Measurements from ENCODE around the gene GNG3. TPM values are rescaled to one million over a fixed set of nuclear protein-coding genes. Genes with fewer than 3 reads are reported as not detected.

The GNG3 gene
- polyA plus RNA-seq, 3 donors, result 2.1 to 3.6 (median 2.5) TPM

DNA sequence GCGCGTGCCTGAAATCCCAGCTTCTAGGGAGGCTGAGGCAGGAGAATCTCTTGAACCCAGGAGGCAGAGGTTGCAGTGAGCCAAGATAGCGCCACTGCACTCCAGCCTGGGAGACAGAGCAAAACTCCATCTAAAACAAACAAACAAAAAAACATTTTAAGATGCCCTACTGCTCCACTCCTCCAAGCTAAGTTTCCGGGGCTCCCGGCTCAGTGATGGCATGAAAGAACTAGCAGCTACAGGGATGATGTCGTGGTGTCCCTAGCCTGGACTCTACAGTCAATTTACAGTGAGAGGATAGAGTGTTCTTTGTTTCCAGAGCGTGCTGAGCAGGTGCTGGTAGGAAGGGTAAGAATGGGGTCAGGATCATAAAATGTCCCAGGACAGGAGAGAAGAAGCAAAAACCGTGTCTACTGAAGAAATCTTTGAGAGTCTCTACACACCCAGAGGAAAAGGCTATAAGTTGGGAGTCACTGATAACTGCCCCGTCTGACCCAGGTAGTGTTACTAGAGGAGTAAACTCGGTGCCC, 47.7 kb downstream of the GNG3 start:
- no peak for DNase-seq

GRCh38 chr11:62757846-62758788, 50.6 kb downstream of the GNG3 start:
- DNase-seq, result no peak

Other genes with a start within 250 kb of the GNG3 start
- gene AHNAK, start 160.9 kb upstream of the GNG3 start, polyA plus RNA-seq (ENCODE audit: insufficient read length in 3 of 3), result 100 to 1,000 TPM; 199 to 275 (median 229) TPM
- 1,000 to 10,000 TPM; 2,197 to 2,450 (median 2,385) TPM for gene EEF1G, start 133.8 kb upstream of the GNG3 start, polyA plus RNA-seq (ENCODE audit: insufficient read length in 3 of 3)
- gene TUT1, start 116.2 kb upstream of the GNG3 start, polyA plus RNA-seq (ENCODE audit: insufficient read length in 3 of 3), result 10 to 100 TPM; 22.1 to 30.2 (median 25.6) TPM
- gene MTA2, start 105.8 kb upstream of the GNG3 start, polyA plus RNA-seq (ENCODE audit: insufficient read length in 3 of 3), result 10 to 100 TPM; 95.7 to 98.2 (median 96.5) TPM
- gene EML3, start 94.9 kb upstream of the GNG3 start, polyA plus RNA-seq (ENCODE audit: insufficient read length in 3 of 3), result 10 to 100 TPM; 32.2 to 40.6 (median 38.0) TPM
- 1 to 10 TPM; 2.7 to 4.6 (median 3.1) TPM for gene ROM1, start 94.4 kb upstream of the GNG3 start, polyA plus RNA-seq (ENCODE audit: insufficient read length in 3 of 3)
- gene B3GAT3, start 85.7 kb upstream of the GNG3 start, polyA plus RNA-seq (ENCODE audit: insufficient read length in 3 of 3), result 10 to 100 TPM; 37.4 to 45.4 (median 38.7) TPM
- 100 to 1,000 TPM; 371 to 407 (median 392) TPM for gene GANAB, start 61.1 kb upstream of the GNG3 start, polyA plus RNA-seq (ENCODE audit: insufficient read length in 3 of 3)
- gene INTS5, start 54.4 kb upstream of the GNG3 start, polyA plus RNA-seq (ENCODE audit: insufficient read length in 3 of 3), result 10 to 100 TPM; 21.5 to 24.8 (median 23.5) TPM
- 10 to 100 TPM; 57.7 to 62.1 (median 60.3) TPM for gene C11orf98, start 42.5 kb upstream of the GNG3 start, polyA plus RNA-seq (ENCODE audit: insufficient read length in 3 of 3)
- 1 to 10 TPM; 5.1 to 6.6 (median 6.0) TPM for gene CSKMT, start 42.4 kb upstream of the GNG3 start, polyA plus RNA-seq (ENCODE audit: insufficient read length in 3 of 3)
- 10 to 100 TPM; 10.4 to 13.1 (median 12.9) TPM for gene UQCC3, start 36.0 kb upstream of the GNG3 start, polyA plus RNA-seq (ENCODE audit: insufficient read length in 3 of 3)
- gene LBHD1, start 35.4 kb upstream of the GNG3 start, polyA plus RNA-seq (ENCODE audit: insufficient read length in 3 of 3), result 10 to 100 TPM in 2 of 3 donors, 1 to 10 TPM in 1; 8.6 to 11.6 (median 10.6) TPM
- 100 to 1,000 TPM; 151 to 204 (median 191) TPM for gene UBXN1, start 28.6 kb upstream of the GNG3 start, polyA plus RNA-seq (ENCODE audit: insufficient read length in 3 of 3)
- gene LRRN4CL, start 18.1 kb upstream of the GNG3 start, polyA plus RNA-seq (ENCODE audit: insufficient read length in 3 of 3), result 1 to 10 TPM in 2 of 3 donors, under 1 TPM in 1; 0.68 to 1.0 (median 1.0) TPM
- 10 to 100 TPM; 65.7 to 72.7 (median 68.1) TPM for gene BSCL2, start 252 bp upstream of the GNG3 start, polyA plus RNA-seq (ENCODE audit: insufficient read length in 3 of 3)
- 10 to 100 TPM; 79.1 to 92.4 (median 86.0) TPM for gene HNRNPUL2, start 19.8 kb downstream of the GNG3 start, polyA plus RNA-seq (ENCODE audit: insufficient read length in 3 of 3)
- gene TTC9C, start 20.8 kb downstream of the GNG3 start, polyA plus RNA-seq (ENCODE audit: insufficient read length in 3 of 3), result 10 to 100 TPM; 37.0 to 48.6 (median 45.8) TPM
- 10 to 100 TPM in 1 of 3 donors, 1 to 10 TPM in 2; 8.1 to 10.4 (median 9.4) TPM for gene ZBTB3, start 46.5 kb downstream of the GNG3 start, polyA plus RNA-seq (ENCODE audit: insufficient read length in 3 of 3)
- 100 to 1,000 TPM; 133 to 173 (median 153) TPM for gene POLR2G, start 53.9 kb downstream of the GNG3 start, polyA plus RNA-seq (ENCODE audit: insufficient read length in 3 of 3)
- gene TAF6L, start 63.7 kb downstream of the GNG3 start, polyA plus RNA-seq (ENCODE audit: insufficient read length in 3 of 3), result 10 to 100 TPM; 32.9 to 44.1 (median 40.0) TPM
- 10 to 100 TPM; 67.7 to 75.2 (median 71.3) TPM for gene TMEM179B, start 79.7 kb downstream of the GNG3 start, polyA plus RNA-seq (ENCODE audit: insufficient read length in 3 of 3)
- 10 to 100 TPM; 30.6 to 31.6 (median 31.1) TPM for gene TMEM223, start 84.3 kb downstream of the GNG3 start, polyA plus RNA-seq (ENCODE audit: insufficient read length in 3 of 3)
- 100 to 1,000 TPM; 117 to 137 (median 126) TPM for gene NXF1, start 97.8 kb downstream of the GNG3 start, polyA plus RNA-seq (ENCODE audit: insufficient read length in 3 of 3)
- gene STX5, start 124.4 kb downstream of the GNG3 start, polyA plus RNA-seq (ENCODE audit: insufficient read length in 3 of 3), result 10 to 100 TPM; 50.5 to 59.2 (median 54.7) TPM
- gene TEX54, start 125.2 kb downstream of the GNG3 start, polyA plus RNA-seq (ENCODE audit: insufficient read length in 3 of 3), result under 1 TPM in 2 of 3 donors, not detected in 1; 0.36 to 0.65 TPM
- 10 to 100 TPM; 38.1 to 49.6 (median 47.0) TPM for gene WDR74, start 131.9 kb downstream of the GNG3 start, polyA plus RNA-seq (ENCODE audit: insufficient read length in 3 of 3)
- gene SLC3A2, start 173.2 kb downstream of the GNG3 start, polyA plus RNA-seq (ENCODE audit: insufficient read length in 3 of 3), result 100 to 1,000 TPM; 169 to 175 (median 169) TPM
- under 1 TPM in 2 of 3 donors, not detected in 1; 0.04 to 0.07 TPM for gene CHRM1, start 213.7 kb downstream of the GNG3 start, polyA plus RNA-seq (ENCODE audit: insufficient read length in 3 of 3)

Data from renal pelvis (tissue), 4 donors.